Activated CD8-positive, alpha-beta T cell treated with anti-CD3 and anti-CD28 coated beads for 36 hours (primary cell): ENCODE measurements around the gene CSNK2A3. TPM values are rescaled to one million over a fixed set of nuclear protein-coding genes. Genes with fewer than 3 reads are reported as not detected.
"Not testable (repeated sequence)": the region's sequence is repeated elsewhere in the genome, so short reads cannot be mapped to it uniquely, and the experiment has no call there.

Source experiments
- ATAC-seq: fragments of 200-7000 bp; cut with Tn5 transposase; one replicate; pipeline ENCODE4 v1.10.0; 2021; ENCODE audit warnings: mild to moderate bottlenecking, moderate library complexity
- CTCF ChIA-PET: fragments of 350-600 bp; sonication (Branson Sonifier 250); formaldehyde crosslinking; loops from one replicate; lab custom pipeline; 2021; ENCODE audit warnings: antibody characterized with exemption; lab: Charles Lee
- POLR2A ChIA-PET: fragments of 350-600 bp; sonication (Branson Sonifier 250); formaldehyde crosslinking; loops from one replicate; lab custom pipeline; 2021; ENCODE audit warnings: antibody characterized with exemption; lab: Charles Lee
- DNase-seq: peaks from one replicate; pipeline ENCODE4 v3.0.0-alpha.2; 2020
- H3K27ac Mint-ChIP-seq: one replicate; pipeline ENCODE4 v1.8.0; 2021; ENCODE audit warnings: mild to moderate bottlenecking, mixed read lengths
- H3K27me3 Mint-ChIP-seq: one replicate; pipeline ENCODE4 v1.8.0; 2021; ENCODE audit warnings: mixed read lengths
- H3K36me3 Mint-ChIP-seq: one replicate; pipeline ENCODE4 v1.8.0; 2021; ENCODE audit warnings: low read depth, mixed read lengths
- H3K4me1 Mint-ChIP-seq: one replicate; pipeline ENCODE4 v1.8.0; 2021; ENCODE audit warnings: low read depth, mixed read lengths
- H3K4me3 Mint-ChIP-seq: one replicate; pipeline ENCODE4 v1.8.0; 2021; ENCODE audit warnings: mild to moderate bottlenecking, moderate library complexity, mixed read lengths
- H3K9me3 Mint-ChIP-seq: one replicate; pipeline ENCODE4 v1.8.0; 2021; ENCODE audit warnings: mixed read lengths
- intact Hi-C: fragments of 100-400 bp; cut with micrococcal nuclease; formaldehyde crosslinking; loops from one replicate; pipeline ENCODE4 v1.10.0; 2022
- total RNA-seq, 2 experiments: library from RNA; stranded (reverse); gene quantifications; one replicate each; pipeline ENCODE4 v1.2.3, GENCODE V29; 2021
- TF ChIP-seq, protein P1 (sequence below): fragments of 200-600 bp; IDR thresholded peaks from one replicate; pipeline ENCODE4 v1.8.0; 2022; ENCODE audit warnings: antibody characterized with exemption, mild to moderate bottlenecking

CSNK2A3 gene
- total RNA-seq, result 1 to 10 TPM; 4.2 to 5.4 TPM

DNA sequence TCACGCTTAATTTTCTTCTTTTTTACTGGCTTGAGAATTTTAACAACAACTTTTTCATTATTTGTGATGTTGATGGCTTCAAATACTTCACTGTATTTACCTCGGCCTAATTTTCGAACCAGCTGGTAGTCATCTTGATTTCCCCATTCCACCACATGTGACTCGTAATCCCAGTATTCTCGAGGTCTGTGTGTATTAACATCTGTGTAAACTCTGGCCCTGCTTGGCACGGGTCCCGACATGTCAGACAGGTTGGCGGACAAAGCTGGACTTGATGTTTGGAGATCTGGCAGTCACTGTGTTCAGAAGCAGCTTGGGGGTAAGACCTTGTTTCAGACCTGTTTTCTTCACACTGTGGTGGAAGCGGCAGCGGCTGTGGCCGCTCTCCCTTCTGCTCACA lies at the start of gene CSNK2A3:
TSS of gene CSNK2A3 (minus strand) at position 373 of the 400 bp plus-strand sequence. CDS start at position 242, 131 bp downstream.
- H3K4me3 Mint-ChIP-seq, H3K9me3 Mint-ChIP-seq, H3K4me1 Mint-ChIP-seq, POLR2A ChIA-PET, H3K27ac Mint-ChIP-seq, intact Hi-C loops, ATAC-seq, CTCF ChIA-PET, DNase-seq, H3K36me3 Mint-ChIP-seq: not testable (repeated sequence)
- H3K27me3 Mint-ChIP-seq, result peaks cover 11% of the 10 kb centered on the region

DNA sequence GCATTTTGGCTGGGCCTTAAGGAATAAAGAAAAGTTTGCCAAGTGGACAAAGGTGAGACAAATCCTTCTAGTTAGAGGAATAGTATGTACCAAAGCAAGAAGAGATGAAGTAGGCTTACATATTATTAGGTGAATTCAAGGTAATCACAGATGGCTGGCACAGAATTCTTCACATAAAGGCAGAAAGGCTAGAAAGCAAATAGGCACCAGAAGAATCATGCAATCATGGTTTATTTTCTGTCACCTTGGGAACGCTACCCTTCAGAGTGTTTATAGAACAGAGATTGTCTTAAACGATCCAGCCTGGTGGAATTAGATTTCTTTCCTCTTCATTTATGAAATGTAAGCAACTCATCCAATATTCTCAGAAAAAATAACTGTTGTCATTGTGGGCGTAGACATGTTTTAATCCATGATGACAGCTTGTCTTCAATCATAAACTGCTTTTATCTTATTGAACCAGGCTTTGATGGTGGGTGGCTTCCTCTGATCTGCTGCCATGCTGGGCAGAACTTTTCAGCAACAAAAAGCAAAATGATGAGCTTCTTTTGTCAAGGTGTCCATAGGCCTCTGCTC lies 49.0 kb upstream of the CSNK2A3 start:
- DNase-seq (no peak), ATAC-seq (no peak)
- no peaks in the 10 kb centered on the region for H3K27me3 Mint-ChIP-seq
- no peak overlapping the region for H3K27ac Mint-ChIP-seq
- H3K4me3 Mint-ChIP-seq, result no peak overlapping the region
- CTCF ChIA-PET, result interaction anchor here (1.6 kb wide), 1 partner anchor 385 kb away, joined by 4 read pairs; no protein-coding TSS in a partner anchor
- H3K4me1 Mint-ChIP-seq, result no peaks in the 10 kb centered on the region
- TF ChIP-seq, protein P1, sequence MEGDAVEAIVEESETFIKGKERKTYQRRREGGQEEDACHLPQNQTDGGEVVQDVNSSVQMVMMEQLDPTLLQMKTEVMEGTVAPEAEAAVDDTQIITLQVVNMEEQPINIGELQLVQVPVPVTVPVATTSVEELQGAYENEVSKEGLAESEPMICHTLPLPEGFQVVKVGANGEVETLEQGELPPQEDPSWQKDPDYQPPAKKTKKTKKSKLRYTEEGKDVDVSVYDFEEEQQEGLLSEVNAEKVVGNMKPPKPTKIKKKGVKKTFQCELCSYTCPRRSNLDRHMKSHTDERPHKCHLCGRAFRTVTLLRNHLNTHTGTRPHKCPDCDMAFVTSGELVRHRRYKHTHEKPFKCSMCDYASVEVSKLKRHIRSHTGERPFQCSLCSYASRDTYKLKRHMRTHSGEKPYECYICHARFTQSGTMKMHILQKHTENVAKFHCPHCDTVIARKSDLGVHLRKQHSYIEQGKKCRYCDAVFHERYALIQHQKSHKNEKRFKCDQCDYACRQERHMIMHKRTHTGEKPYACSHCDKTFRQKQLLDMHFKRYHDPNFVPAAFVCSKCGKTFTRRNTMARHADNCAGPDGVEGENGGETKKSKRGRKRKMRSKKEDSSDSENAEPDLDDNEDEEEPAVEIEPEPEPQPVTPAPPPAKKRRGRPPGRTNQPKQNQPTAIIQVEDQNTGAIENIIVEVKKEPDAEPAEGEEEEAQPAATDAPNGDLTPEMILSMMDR, result no peak
- no peaks in the 10 kb centered on the region for H3K36me3 Mint-ChIP-seq
- POLR2A ChIA-PET, result no interaction called here
- intact Hi-C loops, result no loop called here
- no peaks in the 10 kb centered on the region for H3K9me3 Mint-ChIP-seq

DNA sequence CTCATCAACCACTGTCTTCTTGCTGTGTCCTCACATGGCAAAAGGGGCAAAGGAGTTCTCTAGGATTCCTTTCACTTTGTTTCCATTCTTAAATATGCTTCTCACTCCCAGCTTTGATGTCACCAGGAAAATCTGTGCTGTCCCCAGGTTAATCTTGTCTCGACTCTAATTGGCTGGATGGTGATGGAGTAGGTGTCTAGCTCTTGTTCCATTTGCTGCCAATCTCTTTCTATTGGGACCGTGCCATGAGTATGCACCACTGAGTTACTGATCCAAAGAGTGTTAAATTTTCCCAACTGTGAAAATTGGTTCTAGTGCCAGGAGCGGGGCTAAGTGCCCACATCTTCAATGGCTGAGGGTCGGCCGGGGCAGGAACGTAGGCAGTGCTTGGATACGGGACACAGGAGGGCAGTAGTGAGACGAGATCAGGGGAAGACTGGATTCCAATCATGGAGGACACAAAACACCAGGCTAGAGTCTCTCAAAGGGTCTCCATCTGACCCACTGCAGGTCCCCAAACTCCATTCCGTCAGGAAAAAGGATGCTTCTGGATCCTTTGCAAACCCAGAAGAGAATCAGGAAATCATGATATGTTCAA lies 47.7 kb upstream of the CSNK2A3 start:
- no peaks in the 10 kb centered on the region for H3K27me3 Mint-ChIP-seq
- no peak overlapping the region for H3K4me3 Mint-ChIP-seq
- no peaks in the 10 kb centered on the region for H3K9me3 Mint-ChIP-seq
- no peak overlapping the region for H3K27ac Mint-ChIP-seq
- ATAC-seq (no peak), DNase-seq (peak; percentile 28)
- no peaks in the 10 kb centered on the region for H3K4me1 Mint-ChIP-seq
- no peaks in the 10 kb centered on the region for H3K36me3 Mint-ChIP-seq
- POLR2A ChIA-PET, result no interaction called here
- intact Hi-C loops, result no loop called here
- TF ChIP-seq, protein P1, result no peak
- CTCF ChIA-PET, result interaction anchor here (1.2 to 1.6 kb wide), 2 partner anchors 341 to 386 kb away, joined by 3 to 4 read pairs; no protein-coding TSS in a partner anchor

DNA sequence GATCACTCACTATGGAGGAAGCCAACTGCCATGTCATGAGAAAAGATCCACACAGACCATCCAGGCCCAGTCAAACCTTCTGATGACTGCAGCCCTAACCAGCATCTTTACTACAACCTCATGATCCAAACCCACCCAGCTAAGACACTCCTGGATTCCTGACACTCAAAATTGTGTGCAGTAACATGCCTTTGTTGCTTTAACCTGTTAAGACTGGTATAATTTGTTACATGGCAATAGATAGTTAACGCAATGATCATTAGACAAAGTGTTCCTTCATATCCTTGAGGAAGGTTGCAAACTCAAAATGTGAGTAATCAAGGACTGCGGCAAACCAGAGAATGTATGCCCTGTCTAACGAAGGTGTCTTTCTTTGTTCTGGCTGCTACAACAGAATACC lies 47.1 kb upstream of the CSNK2A3 start:
- Mint-ChIP-seq H3K9me3 (no peaks in the 10 kb centered on the region), H3K4me1 (no peaks in the 10 kb centered on the region), H3K4me3 (no peak overlapping the region), H3K27ac (no peak overlapping the region), H3K27me3 (peaks cover 1% of the 10 kb centered on the region), H3K36me3 (no peaks in the 10 kb centered on the region)
- TF ChIP-seq, protein P1, result no peak
- intact Hi-C loops, result no loop called here
- ChIA-PET CTCF (interaction anchor here (1.2 kb wide), 1 partner anchor 342 kb away, joined by 3 read pairs; no protein-coding TSS in a partner anchor), POLR2A (no interaction called here)
- ATAC-seq (no peak), DNase-seq (no peak)

DNA sequence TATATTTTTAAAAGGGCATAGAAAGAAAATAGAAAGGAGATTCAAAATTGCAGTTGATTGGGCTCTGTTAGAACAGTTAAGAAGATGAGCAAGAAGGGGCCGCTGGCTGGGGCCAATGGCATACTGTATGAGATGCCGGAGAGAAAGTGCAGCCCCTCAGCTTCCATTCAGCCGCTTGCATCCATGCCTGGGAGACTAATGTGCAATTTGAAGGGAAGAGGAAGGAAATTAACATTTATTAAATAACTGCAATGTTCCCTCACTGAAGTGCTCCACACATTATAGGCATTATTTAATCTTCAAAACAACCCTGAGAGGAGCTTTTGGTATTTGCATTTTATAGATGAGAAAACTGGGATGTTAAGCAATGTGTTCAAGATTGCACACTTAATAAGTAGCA lies 44.7 kb upstream of the CSNK2A3 start:
- intact Hi-C loops, result no loop called here
- Mint-ChIP-seq H3K27me3 (peaks cover 1% of the 10 kb centered on the region), H3K9me3 (no peaks in the 10 kb centered on the region), H3K27ac (no peak overlapping the region), H3K36me3 (no peaks in the 10 kb centered on the region), H3K4me1 (no peaks in the 10 kb centered on the region), H3K4me3 (no peak overlapping the region)
- ChIA-PET CTCF (no interaction called here), POLR2A (no interaction called here)
- DNase-seq, result no peak
- TF ChIP-seq, protein P1, result no peak
- no peak for ATAC-seq
